22Rv1 (cell line): ENCODE data around the gene HIVEP2.

Experiments used
- H3K27ac ChIP-seq: fragments of 450-650 bp; 2 replicates; pipeline ENCODE4 v1.5.1; 2017
- CTCF ChIP-seq: fragments of 450-650 bp; IDR thresholded peaks from 2 replicates; pipeline ENCODE4 v1.5.1; 2017; ENCODE audit warnings: mild to moderate bottlenecking
- ZFX ChIP-seq: fragments of 450-650 bp; IDR thresholded peaks from 2 replicates; pipeline ENCODE4 v1.6.1; 2017; ENCODE audit warnings: antibody characterized with exemption, borderline replicate concordance

HIVEP2 gene

GRCh38 chr6:142918339-142919042 lies 26.5 kb downstream of the HIVEP2 start:
- TF ChIP-seq CTCF (no peak), ZFX (no peak)
- no peak overlapping the region for H3K27ac ChIP-seq

- H3K27ac ChIP-seq, result no peak overlapping the region
- TF ChIP-seq ZFX (no peak), CTCF (no peak)
Measured at GRCh38 chr6:142916881-142917280, 28.1 kb downstream of the HIVEP2 start.

GRCh38 chr6:142914937-142915697 lies 29.9 kb downstream of the HIVEP2 start:
- no peak for TF ChIP-seq CTCF
- TF ChIP-seq ZFX, result no peak
- no peak overlapping the region for H3K27ac ChIP-seq

- H3K27ac ChIP-seq, result no peak overlapping the region
- TF ChIP-seq CTCF, result no peak
- no peak for TF ChIP-seq ZFX
Measured at GRCh38 chr6:142914369-142914768, 30.6 kb downstream of the HIVEP2 start.

- TF ChIP-seq CTCF (no peak), ZFX (no peak)
- H3K27ac ChIP-seq, result no peak overlapping the region
Measured at GRCh38 chr6:142913511-142914047, 31.4 kb downstream of the HIVEP2 start.

- TF ChIP-seq CTCF (no peak), ZFX (no peak)
- no peak overlapping the region for H3K27ac ChIP-seq
Measured at GRCh38 chr6:142913036-142913510, 31.9 kb downstream of the HIVEP2 start.

- no peak overlapping the region for H3K27ac ChIP-seq
- TF ChIP-seq ZFX (no peak), CTCF (no peak)
Measured at GRCh38 chr6:142912125-142912524, 32.9 kb downstream of the HIVEP2 start.
